Measurements from ENCODE around the gene CTDSP1. TPM values are rescaled to one million over a fixed set of nuclear protein-coding genes. Genes with fewer than 3 reads are reported as not detected.
A peak's percentile ranks its signal among the peaks of the same experiment; 100 is the strongest.

CTDSP1 gene, protein sequence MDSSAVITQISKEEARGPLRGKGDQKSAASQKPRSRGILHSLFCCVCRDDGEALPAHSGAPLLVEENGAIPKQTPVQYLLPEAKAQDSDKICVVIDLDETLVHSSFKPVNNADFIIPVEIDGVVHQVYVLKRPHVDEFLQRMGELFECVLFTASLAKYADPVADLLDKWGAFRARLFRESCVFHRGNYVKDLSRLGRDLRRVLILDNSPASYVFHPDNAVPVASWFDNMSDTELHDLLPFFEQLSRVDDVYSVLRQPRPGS
- total RNA-seq = 51.0 and 73.3 TPM in 2 replicates

DNA sequence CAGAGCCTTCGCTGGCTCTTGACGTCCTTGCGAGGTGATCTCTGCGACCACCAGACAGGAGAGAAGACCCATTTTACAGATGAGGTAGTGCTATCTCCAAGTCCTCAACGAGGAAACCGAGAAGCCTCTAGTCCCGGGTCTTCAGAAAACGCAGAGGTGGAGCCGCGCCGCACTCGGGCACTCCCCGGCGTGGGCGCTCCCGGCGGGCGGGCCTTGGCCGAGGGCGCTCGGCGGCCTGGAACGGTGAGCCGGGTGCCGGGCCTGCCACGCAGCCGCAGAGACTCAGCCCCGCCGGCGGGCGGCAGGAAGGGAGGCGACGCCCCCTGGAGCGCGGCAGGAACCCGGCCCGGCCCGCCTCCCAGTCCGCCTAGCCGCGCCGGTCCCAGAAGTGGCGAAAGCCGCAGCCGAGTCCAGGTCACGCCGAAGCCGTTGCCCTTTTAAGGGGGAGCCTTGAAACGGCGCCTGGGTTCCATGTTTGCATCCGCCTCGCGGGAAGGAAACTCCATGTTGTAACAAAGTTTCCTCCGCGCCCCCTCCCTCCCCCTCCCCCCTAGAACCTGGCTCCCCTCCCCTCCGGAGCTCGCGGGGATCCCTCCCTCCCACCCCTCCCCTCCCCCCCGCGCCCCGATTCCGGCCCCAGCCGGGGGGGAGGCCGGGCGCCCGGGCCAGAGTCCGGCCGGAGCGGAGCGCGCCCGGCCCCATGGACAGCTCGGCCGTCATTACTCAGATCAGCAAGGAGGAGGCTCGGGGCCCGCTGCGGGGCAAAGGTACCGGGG, at the start of gene CTDSP1:
CTDSP1 (plus strand) TSS at position 478 of the 776 bp plus-strand sequence; CDS start at position 701, 223 bp downstream.
- peak; percentile 93 for DNase-seq (ENCODE audit: low read depth, low spot score)

DNA sequence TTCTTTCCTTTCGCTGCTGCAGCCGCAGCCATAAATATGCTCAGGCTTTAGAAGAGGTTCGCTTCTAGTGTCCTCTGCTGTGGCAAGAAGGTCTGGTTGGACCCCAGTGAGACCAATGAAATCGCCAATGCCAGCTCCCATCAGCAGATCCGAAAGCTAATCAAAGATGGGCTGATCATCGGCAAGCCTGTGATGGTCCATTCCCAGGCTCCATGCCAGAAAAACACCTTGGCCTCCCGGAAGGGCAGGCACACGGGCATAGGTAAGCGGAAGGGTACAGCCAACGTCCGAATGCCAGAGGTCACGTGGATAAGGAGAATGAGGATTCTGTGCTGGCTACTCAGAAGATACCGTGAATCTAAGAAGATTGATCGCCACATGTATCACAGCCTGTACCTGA, 45.6 kb upstream of the CTDSP1 start:
- no peak for DNase-seq (ENCODE audit: low read depth, low spot score)

DNA sequence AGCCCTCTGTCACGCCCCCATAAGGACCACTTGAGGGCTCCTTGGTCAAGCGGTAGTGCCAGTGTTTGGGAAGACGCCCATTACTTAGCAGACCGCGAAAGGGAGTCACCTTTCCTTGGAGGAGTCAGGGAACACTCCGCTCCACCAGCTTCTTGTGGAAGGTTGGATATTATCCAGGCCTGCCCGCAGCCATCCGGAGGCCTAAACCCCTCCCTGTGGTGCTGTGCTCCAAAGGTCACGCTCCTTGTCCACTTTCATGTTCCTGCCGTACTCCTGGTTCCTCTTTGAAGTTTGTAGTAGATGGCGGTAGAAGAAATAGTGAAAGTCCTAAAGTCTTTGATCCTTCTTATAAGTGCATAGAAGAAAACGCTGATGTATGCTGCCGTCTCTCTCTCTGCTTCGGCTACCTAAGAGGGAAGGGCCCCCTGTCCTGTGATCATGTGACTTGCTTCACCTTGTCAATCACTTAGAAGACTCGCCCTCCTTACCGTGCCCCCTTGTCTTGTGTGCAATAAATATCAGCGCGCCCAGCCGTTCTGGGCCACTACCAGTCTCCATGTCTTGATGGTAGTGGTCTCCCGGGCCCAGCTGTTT, 44.7 kb upstream of the CTDSP1 start:
- DNase-seq (ENCODE audit: low read depth, low spot score) = no peak

DNA sequence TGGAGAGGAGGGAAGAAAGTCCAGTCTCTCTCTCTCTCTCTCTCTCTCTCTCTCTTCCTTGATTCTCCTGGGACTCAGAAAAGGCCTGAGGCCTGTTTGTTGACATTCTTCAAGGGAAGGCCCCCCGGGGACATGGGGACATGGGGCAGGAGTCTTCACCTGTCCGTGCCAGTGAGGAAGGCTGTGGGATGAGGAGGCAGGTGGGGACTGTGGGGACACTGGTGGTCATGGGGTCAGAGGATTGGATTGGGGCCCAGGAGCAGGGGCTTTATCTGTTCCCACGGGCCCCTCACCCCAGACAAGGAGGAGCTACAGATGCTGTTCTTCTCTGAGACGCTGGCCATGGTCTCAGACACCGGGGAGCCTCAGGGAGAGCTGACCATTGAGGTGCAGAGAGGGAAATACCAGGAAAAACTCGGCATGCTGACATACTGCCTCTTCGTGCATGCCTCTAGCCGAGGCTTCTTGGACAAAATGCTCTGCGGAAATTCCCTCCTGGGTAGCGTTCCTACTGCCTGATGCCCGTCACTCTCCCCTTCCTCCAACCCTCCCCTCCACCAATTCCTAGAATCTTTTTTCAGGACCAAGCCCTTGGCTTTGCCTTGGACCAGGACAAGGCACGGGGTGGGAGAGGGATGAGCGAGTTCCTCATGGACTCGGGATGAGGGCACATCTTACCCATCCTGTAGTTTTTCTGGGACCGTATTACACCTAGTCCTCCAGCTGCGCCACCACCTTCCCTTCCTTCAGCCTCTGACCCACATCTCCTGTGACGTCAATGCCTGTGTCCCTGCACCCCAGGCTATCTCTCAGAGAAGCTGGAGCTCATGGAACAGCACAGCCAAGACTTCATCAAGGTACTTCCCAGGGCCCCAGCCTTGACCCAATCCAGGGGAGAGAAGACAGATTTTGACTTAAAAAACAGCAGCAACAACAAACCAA, 42.2 kb upstream of the CTDSP1 start:
- no peak for DNase-seq (ENCODE audit: low read depth, low spot score)

DNA sequence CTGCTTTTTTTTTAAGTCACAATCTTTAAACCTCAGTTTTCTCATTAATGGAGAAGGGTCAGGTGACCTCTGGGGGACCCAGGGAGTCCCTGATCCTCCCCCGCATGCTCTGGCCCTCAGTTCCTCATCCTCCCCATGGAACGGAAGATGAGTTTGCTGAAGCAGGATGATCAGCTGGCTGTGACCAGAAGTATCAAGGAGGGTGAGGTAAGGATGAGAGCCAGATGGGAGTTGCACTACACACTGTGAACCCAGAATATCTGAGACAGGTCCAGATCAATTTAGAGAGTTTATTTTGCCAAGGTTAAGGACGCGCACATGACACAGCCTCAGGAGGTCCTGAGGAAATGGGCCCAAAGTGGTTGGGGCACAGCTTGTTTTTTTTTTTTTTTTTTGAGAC, 39.2 kb upstream of the CTDSP1 start:
- no peak for DNase-seq (ENCODE audit: low read depth, low spot score)

DNA sequence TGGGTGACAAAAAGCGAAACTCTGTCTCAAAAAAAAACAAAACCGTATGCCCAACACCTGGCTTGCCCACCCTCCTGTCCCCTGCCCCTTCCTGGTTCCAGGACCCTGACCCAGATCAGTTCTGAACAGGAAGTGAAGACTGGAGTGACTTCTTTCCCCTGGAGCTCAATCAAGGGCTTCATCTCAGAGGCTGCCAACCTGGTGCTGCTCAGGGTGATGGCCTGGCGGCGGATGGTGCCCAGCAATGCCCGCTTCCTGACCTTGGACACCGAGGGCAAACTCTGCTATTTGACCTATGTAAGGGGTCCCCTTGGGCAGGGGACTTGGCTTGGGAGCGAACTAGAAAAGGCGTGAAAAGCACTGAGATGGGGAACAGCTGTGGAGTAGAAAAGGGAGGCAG, 37.1 kb upstream of the CTDSP1 start:
- DNase-seq (ENCODE audit: low read depth, low spot score) = no peak

DNA sequence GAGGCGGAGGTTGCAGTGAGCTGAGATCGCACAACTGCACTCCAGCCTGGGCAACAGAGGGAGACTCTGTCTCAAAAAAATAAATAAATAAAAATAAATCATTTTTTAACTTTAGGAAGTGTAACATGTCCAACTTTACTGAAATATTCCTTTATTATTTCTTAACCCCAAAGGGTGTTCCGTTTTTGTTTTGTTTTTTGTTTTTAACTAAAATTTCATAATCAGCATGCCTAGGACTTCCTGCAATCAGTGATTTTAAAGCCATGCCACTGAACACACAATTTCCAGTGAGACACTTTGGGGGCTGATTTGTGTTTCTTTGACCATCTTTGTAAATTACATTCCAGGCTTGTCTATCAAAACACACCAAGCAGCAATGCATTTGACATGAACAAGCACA, 35.9 kb upstream of the CTDSP1 start:
- no peak for DNase-seq (ENCODE audit: low read depth, low spot score)

DNA sequence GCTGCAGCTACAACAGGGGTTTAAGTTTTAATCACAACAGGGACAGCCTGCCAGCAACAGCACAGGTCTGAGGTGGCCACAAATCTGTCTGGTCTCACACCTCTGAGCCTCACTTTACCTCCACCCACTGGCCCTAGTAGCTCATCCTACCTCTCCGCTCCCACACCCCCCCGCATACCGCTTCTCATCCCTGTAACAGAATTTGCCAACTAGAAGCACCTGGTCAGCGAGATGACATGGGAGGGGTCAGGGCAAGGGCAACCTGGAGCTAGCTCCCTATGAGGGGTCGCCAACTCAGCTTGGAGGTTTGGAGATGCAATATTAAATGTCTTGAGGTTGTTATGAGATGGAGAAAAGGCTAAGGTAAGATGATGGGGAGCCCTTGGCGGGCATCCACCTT, 35.5 kb upstream of the CTDSP1 start:
- no peak for DNase-seq (ENCODE audit: low read depth, low spot score)

DNA sequence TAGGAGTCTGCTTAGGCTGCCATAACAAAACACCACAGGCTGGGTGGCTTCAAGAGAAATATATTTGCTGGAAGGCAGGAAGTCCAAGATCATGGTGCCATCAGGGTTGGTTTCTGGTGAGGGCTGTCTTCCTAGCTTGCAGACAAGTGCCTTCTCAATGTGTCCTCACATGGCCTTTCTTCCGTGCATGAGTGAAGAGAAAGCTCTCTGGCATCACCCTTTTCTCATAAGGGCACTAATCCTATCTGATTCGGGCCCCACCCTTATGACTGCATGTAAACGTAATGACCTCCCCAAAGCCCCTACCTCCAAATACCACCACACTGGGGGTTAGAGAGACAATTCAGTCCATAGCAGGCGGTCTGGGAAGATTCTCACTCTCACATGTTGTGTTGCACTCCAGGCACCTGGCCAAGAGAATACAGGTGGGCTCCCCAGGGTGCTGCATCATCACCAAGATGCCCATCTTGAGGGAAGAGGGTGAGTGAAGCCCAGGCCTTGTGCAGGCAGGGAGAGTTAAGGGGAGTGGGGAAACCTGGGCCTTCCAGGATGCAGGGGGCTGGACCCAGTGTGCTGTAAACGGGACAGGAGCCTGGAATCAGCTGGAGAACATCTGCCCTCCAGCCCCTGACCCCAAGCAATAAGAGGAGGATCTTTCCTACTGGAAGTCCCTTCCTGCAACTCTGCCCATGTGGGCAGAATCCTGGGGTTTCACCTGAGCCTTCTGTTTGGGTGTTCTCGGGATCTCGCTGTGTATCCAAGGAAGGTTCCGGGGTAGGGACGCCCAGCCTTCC, 32.9 kb upstream of the CTDSP1 start:
- DNase-seq (ENCODE audit: low read depth, low spot score) = no peak

DNA sequence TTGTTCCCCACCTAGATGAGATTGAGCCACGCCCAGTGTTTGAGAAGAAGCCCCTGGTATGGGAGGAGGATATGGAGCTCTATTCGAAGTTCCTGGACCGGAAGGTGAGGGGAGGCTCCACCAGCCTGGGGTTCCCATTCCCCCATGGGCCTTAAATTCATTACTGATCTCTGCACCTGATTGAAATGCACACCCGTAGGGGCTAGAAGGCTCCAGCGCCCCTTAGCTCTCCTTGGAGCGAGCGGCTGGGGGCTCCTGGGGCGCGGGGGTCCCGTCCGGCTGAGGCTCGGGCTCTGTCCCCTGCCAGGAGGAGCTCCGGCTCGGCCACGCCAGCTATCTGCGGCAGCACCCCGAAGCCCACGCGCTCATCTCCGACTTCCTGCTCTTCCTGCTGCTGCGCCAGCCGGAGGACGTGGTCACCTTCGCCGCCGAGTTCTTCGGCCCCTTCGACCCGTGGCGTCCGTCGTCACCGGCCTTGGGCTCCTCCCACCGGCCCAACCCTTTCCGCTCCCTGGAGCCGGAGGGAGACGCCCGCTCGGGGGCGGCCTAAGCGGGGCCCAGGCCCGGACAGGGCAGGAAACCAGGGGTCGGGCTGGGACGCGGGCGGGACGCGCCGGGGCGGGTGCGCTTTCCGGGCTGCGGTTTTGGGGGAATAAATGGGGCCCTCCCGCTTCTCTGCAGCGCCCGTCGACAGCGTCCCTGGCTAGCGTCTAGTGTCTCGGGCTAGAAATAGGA, 32.1 kb upstream of the CTDSP1 start:
- DNase-seq (ENCODE audit: low read depth, low spot score) = no peak

DNA sequence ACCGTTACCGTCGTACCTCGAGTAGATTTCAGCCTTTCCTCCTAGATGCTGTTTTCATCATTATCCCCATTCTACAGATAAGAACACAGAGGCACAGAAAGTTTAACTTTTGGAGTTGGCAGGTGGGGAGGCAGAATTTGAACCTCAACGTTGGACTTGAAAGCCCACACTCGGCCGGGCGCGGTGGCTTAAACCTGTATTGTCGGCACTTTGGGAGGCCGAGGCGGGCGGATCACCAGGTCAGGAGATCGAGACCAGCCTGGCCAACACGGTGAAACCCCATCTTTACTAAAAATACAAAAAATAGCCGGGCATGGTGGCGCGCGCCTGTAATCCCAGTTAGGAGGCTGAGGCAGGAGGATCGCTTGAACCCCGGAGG, 31.5 kb upstream of the CTDSP1 start:
- DNase-seq (ENCODE audit: low read depth, low spot score) = no peak

DNA sequence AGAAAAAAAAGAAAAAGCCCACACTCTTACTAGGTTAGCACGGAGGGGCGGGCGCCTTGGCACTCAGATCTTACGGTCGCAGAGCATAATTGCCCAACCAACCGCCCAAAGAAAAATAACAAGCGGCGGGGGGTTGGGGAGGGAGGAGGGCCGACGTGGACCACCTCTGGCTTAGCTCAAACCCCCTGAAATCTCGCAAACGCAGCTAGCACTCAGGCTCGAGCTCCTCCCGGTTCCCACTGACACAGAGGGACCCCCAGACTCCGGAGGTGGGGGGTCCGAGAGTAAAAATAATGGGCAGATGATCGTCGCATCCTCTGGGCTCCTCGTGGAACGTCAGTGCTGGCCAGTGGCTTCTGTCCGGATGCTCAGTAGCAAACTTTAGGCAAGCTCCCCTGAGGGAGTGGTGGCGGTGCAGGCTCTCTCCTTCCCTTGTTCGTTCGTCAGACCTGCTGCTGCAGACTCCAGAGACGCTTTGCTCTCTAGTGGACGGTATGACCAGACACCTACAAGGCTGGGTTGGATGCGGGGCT, 31.0 kb upstream of the CTDSP1 start:
- DNase-seq (ENCODE audit: low read depth, low spot score) = no peak

DNA sequence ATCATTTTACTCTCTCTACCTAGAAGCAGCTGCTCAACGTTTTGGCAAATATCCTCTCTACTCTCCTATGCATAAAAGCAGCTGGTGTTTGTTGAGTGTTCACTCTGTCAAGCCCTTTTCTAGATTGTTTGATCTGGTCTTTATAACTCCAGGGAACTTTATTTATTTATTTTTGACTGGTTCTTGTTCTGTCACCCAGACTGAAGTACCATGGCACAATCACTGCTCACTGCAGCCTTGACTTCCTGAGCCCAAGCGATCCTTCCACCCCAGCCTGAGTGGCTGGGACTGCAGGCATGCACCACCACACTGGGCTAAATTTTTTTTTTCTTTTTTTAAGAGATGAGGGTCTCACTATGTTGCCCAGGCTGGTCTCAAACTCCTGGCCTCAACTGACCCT, 30.3 kb upstream of the CTDSP1 start:
- DNase-seq (ENCODE audit: low read depth, low spot score) = no peak

DNA sequence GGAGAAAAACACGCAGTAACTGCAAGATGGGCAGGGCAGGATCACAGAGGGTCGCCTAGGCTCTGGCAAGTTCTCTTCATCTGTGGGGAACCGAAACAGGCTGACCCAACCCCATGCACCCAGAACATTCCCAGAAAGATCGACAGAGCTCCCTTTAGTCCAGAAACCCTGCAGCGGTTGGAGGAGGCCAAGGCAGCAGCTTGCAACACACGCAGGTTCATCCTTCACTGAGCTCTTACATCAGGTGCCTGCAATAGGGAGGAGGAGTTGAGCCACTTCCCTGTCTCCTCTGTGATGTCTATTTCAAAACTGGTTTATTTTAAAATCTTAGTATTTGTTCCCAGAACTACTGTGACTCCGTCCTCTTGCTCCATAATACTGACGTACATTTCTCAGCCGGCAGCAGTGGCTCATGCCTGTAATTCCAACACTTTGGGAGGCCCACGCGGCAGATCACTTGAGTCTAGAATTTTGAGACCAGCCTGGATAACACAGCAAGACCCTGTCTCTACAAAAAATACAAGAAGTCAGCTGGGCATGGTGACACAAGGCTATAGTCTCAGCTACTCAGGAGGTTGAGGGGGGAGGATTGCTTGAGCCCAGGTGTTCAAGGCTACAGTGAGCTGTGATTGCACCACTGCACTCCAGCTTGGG, 29.1 kb upstream of the CTDSP1 start:
- no peak for DNase-seq (ENCODE audit: low read depth, low spot score)

DNA sequence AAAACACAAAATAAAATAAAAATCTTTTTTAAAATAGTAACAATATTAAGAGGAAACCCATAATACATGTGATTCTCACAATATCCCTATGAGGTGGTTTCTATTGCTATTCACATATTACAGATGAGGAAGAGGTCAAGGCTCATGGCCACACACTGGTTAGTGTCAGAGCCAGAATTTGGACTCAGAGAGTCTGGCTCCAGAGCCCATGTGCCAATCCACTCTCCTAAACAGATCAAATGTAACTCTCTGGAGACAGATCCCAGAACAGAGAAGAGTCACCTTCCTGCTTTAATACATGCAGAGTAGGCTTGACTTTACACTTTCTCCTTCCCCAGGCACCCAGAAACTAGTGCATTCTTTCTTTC, 27.7 kb upstream of the CTDSP1 start:
- no peak for DNase-seq (ENCODE audit: low read depth, low spot score)

DNA sequence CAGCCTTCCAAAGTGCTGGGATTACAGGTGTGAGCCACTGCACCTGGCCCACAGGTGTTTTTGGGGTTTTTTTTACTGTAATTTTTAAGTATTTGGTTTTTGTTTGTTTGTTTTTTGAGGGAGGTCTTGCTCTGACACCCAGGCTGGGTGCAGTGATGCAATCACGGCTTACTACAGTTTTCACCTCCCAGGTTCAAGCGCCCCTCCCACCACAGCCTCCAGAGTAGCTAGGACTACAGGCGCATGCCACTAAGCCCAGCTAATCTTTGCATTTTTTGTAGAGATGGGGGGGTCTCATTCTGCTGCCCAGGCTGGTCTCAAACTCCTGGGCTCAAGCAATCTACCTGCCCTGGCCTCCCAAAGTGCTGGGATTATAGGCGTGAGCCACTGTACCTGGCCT, 24.9 kb upstream of the CTDSP1 start:
- no peak for DNase-seq (ENCODE audit: low read depth, low spot score)

DNA sequence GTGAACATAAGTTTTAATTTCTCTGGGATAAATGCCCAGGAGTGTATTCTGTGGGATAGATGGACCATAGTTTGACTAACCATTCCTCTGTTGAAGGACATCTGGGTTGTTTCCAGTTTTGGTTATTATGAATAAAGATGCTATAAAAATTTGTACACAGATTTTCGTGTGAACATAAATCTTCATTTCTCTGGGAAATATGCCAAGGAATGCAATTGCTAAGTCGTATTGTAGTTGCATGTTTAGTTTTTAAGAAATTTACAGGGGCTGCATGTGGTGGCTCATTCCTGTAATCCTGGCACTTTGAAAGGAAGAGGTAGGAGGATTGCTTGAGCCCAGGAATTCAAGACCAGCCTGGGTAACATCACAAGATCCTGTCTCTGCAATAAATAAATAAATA, 24.5 kb upstream of the CTDSP1 start:
- DNase-seq (ENCODE audit: low read depth, low spot score) = no peak

DNA sequence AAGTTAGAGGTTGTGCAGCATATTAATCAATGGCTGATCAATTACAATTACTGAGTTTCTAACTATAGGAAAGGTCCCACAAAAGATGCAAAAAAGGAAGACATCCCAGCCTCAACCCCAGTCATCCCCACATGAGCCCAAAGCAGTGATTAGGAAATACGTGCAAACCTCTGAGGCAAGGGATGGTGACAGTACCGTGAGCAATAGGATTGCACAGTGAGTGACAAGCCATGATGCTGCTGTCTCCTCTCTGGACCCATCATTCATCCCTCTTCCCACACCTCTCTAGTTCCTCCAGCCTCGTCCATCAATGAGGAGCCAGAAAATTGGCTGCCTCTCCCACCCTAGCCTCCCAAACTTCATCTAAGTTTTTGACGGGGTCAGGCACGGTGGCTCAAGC, 21.6 kb upstream of the CTDSP1 start:
- no peak for DNase-seq (ENCODE audit: low read depth, low spot score)

DNA sequence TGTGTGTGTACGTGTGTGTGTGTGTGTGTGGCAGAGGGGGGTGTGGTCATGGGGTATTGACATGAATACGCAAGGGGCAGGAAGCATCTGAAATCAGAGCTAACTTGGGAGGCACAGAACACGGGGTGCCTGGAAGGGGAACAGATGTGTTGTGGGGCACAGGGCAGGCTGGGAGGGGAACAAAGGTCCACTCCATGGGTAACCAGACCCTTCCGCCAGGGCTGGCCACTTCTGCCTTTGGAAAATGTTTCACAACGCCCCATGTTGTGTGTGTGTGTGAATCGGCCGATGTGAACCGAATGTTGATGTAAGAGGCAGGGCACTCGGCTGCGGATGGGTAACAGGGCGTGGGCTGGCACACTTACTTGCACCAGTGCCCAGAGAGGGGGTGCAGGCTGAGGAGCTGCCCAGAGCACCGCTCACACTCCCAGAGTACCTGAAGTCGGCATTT, 17.7 kb upstream of the CTDSP1 start, which contains the start of gene SLC11A1:
SLC11A1 (plus strand) TSS at position 358 of the 451 bp plus-strand sequence. CDS start 96 bp downstream, outside the sequence.
- DNase-seq (ENCODE audit: low read depth, low spot score) = no peak

All from pulmonary artery endothelial cell (primary cell).